Germinal center (tissue), 1 donor: ENCODE measurements around the gene DPY30.

ENCODE experiments used
- DNase-seq: peaks from one replicate; pipeline ENCODE4 v3.0.0; 2012; ENCODE audit warnings: mixed read lengths, low spot score

Gene DPY30

GRCh38 chr2:32009516-32010256 is 29.9 kb downstream of the DPY30 start:
- DNase-seq, result peak; percentile 46

- no peak for DNase-seq
Observed at GRCh38 chr2:32008805-32009515, 30.6 kb downstream of the DPY30 start.

- no peak for DNase-seq
Observed at GRCh38 chr2:32007121-32007391, 32.5 kb downstream of the DPY30 start.

GRCh38 chr2:32005371-32005976 is 34.1 kb downstream of the DPY30 start:
- no peak for DNase-seq

- DNase-seq, result no peak
Observed at GRCh38 chr2:32003791-32004190, 35.8 kb downstream of the DPY30 start.

- DNase-seq, result no peak
Observed at GRCh38 chr2:32002406-32002805, 37.2 kb downstream of the DPY30 start.

- no peak for DNase-seq
Observed at GRCh38 chr2:31999438-31999837, 40.2 kb downstream of the DPY30 start.

- no peak for DNase-seq
Observed at GRCh38 chr2:31998731-31999383, 40.7 kb downstream of the DPY30 start.

- DNase-seq, result no peak
Observed at GRCh38 chr2:31997653-31998052, 42.0 kb downstream of the DPY30 start.

- no peak for DNase-seq
Observed at GRCh38 chr2:31996571-31997150, 42.9 kb downstream of the DPY30 start.

GRCh38 chr2:31992934-31993333 is 46.7 kb downstream of the DPY30 start:
- DNase-seq, result no peak

GRCh38 chr2:31992025-31992579 is 47.5 kb downstream of the DPY30 start:
- no peak for DNase-seq

- DNase-seq, result no peak
Observed at GRCh38 chr2:31989946-31990345, 49.7 kb downstream of the DPY30 start.

GRCh38 chr2:31987454-31988220 is 52.0 kb downstream of the DPY30 start:
- DNase-seq, result no peak

GRCh38 chr2:31986906-31987305 is 52.7 kb downstream of the DPY30 start:
- no peak for DNase-seq

- DNase-seq, result no peak
Observed at GRCh38 chr2:31983762-31984467, 55.7 kb downstream of the DPY30 start.

- peak; percentile 80 for DNase-seq
Observed at GRCh38 chr2:31980674-31981356, 58.8 kb downstream of the DPY30 start.

- DNase-seq, result no peak
Observed at GRCh38 chr2:31979956-31980355, 59.6 kb downstream of the DPY30 start.

- no peak for DNase-seq
Observed at GRCh38 chr2:31979018-31979417, 60.6 kb downstream of the DPY30 start.

GRCh38 chr2:31978436-31978835 is 61.2 kb downstream of the DPY30 start:
- DNase-seq, result no peak
